ENCODE data around the gene C6.

DNA sequence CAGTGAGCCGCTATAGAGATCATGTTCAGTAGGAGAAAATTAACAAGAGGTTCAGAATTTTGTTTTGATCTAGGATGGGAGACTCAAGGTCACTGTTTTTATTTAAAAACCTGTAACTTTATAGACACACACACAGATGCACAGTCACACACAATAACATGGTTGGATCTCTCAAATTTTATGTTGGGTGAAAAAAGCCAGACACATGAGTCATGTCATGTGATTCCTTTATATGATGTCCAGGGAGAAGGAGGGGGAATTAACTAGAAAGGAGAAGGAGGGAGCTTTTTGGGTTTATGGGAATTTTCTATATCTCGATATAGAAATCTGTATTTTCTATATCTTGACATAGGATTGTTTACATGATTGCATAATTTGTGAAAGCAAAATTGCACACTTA is 17.1 kb downstream of the C6 start:
- TF ChIP-seq, protein P1, sequence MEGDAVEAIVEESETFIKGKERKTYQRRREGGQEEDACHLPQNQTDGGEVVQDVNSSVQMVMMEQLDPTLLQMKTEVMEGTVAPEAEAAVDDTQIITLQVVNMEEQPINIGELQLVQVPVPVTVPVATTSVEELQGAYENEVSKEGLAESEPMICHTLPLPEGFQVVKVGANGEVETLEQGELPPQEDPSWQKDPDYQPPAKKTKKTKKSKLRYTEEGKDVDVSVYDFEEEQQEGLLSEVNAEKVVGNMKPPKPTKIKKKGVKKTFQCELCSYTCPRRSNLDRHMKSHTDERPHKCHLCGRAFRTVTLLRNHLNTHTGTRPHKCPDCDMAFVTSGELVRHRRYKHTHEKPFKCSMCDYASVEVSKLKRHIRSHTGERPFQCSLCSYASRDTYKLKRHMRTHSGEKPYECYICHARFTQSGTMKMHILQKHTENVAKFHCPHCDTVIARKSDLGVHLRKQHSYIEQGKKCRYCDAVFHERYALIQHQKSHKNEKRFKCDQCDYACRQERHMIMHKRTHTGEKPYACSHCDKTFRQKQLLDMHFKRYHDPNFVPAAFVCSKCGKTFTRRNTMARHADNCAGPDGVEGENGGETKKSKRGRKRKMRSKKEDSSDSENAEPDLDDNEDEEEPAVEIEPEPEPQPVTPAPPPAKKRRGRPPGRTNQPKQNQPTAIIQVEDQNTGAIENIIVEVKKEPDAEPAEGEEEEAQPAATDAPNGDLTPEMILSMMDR (IDR thresholded peaks at IDR 0.05; ENCODE audit: poor library complexity, severe bottlenecking) = no peak
- TF ChIP-seq TAF1 (IDR thresholded peaks at IDR 0.05; ENCODE audit: low read depth) = no peak
- no peak for TF ChIP-seq POLR2AphosphoS5 (IDR thresholded peaks at IDR 0.05)
- no peak for TF ChIP-seq RAD21 (conservative IDR thresholded peaks at IDR 0.05)
- TF ChIP-seq, protein P2, sequence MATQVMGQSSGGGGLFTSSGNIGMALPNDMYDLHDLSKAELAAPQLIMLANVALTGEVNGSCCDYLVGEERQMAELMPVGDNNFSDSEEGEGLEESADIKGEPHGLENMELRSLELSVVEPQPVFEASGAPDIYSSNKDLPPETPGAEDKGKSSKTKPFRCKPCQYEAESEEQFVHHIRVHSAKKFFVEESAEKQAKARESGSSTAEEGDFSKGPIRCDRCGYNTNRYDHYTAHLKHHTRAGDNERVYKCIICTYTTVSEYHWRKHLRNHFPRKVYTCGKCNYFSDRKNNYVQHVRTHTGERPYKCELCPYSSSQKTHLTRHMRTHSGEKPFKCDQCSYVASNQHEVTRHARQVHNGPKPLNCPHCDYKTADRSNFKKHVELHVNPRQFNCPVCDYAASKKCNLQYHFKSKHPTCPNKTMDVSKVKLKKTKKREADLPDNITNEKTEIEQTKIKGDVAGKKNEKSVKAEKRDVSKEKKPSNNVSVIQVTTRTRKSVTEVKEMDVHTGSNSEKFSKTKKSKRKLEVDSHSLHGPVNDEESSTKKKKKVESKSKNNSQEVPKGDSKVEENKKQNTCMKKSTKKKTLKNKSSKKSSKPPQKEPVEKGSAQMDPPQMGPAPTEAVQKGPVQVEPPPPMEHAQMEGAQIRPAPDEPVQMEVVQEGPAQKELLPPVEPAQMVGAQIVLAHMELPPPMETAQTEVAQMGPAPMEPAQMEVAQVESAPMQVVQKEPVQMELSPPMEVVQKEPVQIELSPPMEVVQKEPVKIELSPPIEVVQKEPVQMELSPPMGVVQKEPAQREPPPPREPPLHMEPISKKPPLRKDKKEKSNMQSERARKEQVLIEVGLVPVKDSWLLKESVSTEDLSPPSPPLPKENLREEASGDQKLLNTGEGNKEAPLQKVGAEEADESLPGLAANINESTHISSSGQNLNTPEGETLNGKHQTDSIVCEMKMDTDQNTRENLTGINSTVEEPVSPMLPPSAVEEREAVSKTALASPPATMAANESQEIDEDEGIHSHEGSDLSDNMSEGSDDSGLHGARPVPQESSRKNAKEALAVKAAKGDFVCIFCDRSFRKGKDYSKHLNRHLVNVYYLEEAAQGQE (IDR thresholded peaks at IDR 0.05; ENCODE audit: borderline replicate concordance) = no peak
- TF ChIP-seq EZH2 (IDR thresholded peaks at IDR 0.05; ENCODE audit: borderline replicate concordance, insufficient read depth, low read length, poor library complexity, severe bottlenecking) = no peak

Data from neural cell (in vitro differentiated cells).